Common myeloid progenitor, CD34-positive (primary cell): ENCODE measurements around the gene SHD.
"Not testable (repeated sequence)": the region's sequence is repeated elsewhere in the genome, so short reads cannot be mapped to it uniquely, and the experiment has no call there.

Source experiments
- CTCF ChIA-PET: fragments of 350-600 bp; sonication (Branson Sonifier 250); formaldehyde crosslinking; loops from one replicate; lab custom pipeline; 2021; ENCODE audit warnings: antibody characterized with exemption; lab: Charles Lee
- POLR2A ChIA-PET: fragments of 350-600 bp; sonication (Branson Sonifier 250); formaldehyde crosslinking; loops from one replicate; lab custom pipeline; 2021; ENCODE audit warnings: antibody characterized with exemption; lab: Charles Lee
- DNase-seq, 3 donors: peaks; one replicate each; pipeline versions ENCODE4 v3.0.0 to v3.0.0-alpha.2; 2013
- H3K27ac ChIP-seq, 2 experiments: 1 replicate in 1 of 2; 2 replicates in 1 of 2; pipeline ENCODE4 v1.7.0; 2013; ENCODE audit warnings: inconsistent platforms in 2 of 2, low read length in 2 of 2, mild to moderate bottlenecking in 2 of 2, low read depth in 1 of 2, moderate library complexity in 1 of 2; ENCODE audit not compliant: severe bottlenecking in 2 of 2, insufficient read depth in 1 of 2, poor library complexity in 1 of 2
- H3K27me3 ChIP-seq, 5 experiments: replicated peaks in 2 of 5; 1 replicate in 3 of 5; 2 replicates in 2 of 5; pipeline versions ENCODE4 v1.6.1 to v1.7.0; 2013; ENCODE audit warnings: low read length in 4 of 5, mild to moderate bottlenecking in 2 of 5, moderate library complexity in 2 of 5, inconsistent platforms in 1 of 5; ENCODE audit not compliant: insufficient read depth in 5 of 5, control insufficient read depth in 4 of 5
- H3K36me3 ChIP-seq, 4 experiments: 1 replicate in 2 of 4; 2 replicates in 2 of 4; pipeline versions ENCODE4 v1.6.1 to v1.7.0; 2013; ENCODE audit warnings: low read length in 3 of 4, control low read depth in 1 of 4, mild to moderate bottlenecking in 1 of 4; ENCODE audit not compliant: control insufficient read depth in 4 of 4, insufficient read depth in 4 of 4
- H3K4me1 ChIP-seq, 4 experiments: 1 replicate in 3 of 4; 2 replicates in 1 of 4; pipeline versions ENCODE4 v1.6.1 to v1.7.1; 2013; ENCODE audit warnings: low read length in 3 of 4, mild to moderate bottlenecking in 3 of 4, control low read depth in 1 of 4, inconsistent platforms in 1 of 4, moderate library complexity in 1 of 4; ENCODE audit not compliant: control insufficient read depth in 4 of 4, insufficient read depth in 4 of 4; ENCODE audit errors: control extremely low read depth in 1 of 4
- H3K4me3 ChIP-seq, 7 experiments: 1 replicate in 4 of 7; 2 replicates in 3 of 7; pipeline versions ENCODE4 v1.5.1 to v1.7.0; 2013; ENCODE audit warnings: mild to moderate bottlenecking in 7 of 7, low read length in 6 of 7, moderate library complexity in 6 of 7, inconsistent platforms in 2 of 7, low read depth in 2 of 7, control low read depth in 1 of 7; ENCODE audit not compliant: insufficient read depth in 4 of 7, control insufficient read depth in 1 of 7; ENCODE audit errors: extremely low read depth in 1 of 7
- H3K9me3 ChIP-seq, 5 experiments: 1 replicate in 4 of 5; 2 replicates in 1 of 5; pipeline versions ENCODE4 v1.6.1 to v1.7.1; 2013; ENCODE audit warnings: low read length in 4 of 5, mild to moderate bottlenecking in 2 of 5, inconsistent platforms in 1 of 5, low read depth in 1 of 5, moderate library complexity in 1 of 5; ENCODE audit not compliant: control insufficient read depth in 4 of 5, insufficient read depth in 2 of 5; ENCODE audit errors: control extremely low read depth in 1 of 5
- WGBS: methylation state at CpG from one replicate; pipeline ENCODE4 v1.1.5; 2013; ENCODE audit not compliant: insufficient coverage; 5-methylcytosine and 5-hydroxymethylcytosine counted together

Gene SHD

DNA sequence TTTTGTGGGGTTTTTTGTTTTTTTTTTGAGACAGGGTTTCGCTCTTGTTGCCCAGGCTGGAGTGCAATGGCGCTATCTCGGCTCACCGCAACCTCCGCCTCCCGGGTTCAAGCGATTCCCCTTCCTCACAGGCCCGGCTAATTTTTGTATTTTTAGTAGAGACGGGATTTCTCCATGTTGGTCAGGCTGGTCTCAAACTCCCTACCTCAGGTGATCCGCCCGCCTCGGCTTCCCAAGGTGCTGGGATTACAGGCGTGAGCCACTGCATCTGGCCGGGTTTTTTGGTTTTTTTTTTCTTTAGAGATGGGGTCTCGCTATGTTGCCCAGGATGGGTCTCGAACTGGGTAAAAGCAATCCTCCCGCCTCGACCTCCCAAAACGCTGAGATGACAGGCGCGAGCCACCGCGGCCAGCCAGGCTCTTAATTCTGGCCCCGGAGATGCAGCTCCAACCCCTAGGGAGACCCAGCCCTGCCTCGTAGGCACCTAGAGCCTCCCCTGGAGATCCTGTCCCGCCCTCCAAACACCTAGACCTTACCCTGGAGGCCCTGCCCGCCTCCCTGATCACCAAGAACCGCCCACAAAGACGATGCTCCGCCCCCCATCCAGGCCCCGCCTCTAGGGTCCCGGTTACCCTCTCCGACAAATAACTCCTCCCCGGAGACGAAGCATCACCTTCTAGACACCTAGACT lies 50.1 kb downstream of the SHD start:
- WGBS: 47% methylated on average over 33 of the region's 35 CpGs
- H3K4me3 ChIP-seq: peak overlapping the region; percentile 32 to 73 (median 62)
- H3K36me3 ChIP-seq, H3K9me3 ChIP-seq, H3K27ac ChIP-seq, POLR2A ChIA-PET: not testable (repeated sequence)
- CTCF ChIA-PET: interaction anchor here (0.8 to 1.4 kb wide), 2 partner anchors 10 to 61 kb away, joined by 3 read pairs; no protein-coding TSS in a partner anchor
- peaks cover 0 to 20% (median 7%) of the 10 kb centered on the region in 5 experiments for H3K27me3 ChIP-seq
- peak in 2 of 3 donors; percentile 32 to 36 for DNase-seq
- H3K4me1 ChIP-seq: peaks cover 0 to 27% (median 24%) of the 10 kb centered on the region in 4 experiments

GRCh38 chr19:4329858-4330257 lies 50.8 kb downstream of the SHD start:
- Histone ChIP-seq H3K27me3 (peaks cover 0 to 20% (median 7%) of the 10 kb centered on the region in 5 experiments), H3K9me3 (no peaks in the 10 kb centered on the region), H3K4me3 (no peak overlapping the region), H3K36me3 (peaks cover 0 to under 1% (median 0%) of the 10 kb centered on the region in 4 experiments), H3K4me1 (peaks cover 0 to 27% (median 24%) of the 10 kb centered on the region in 4 experiments), H3K27ac (no peak overlapping the region)
- ChIA-PET POLR2A (no interaction called here), CTCF (interaction anchor here (0.8 to 1.4 kb wide), 2 partner anchors 10 to 62 kb away, joined by 3 read pairs; no protein-coding TSS in a partner anchor)
- WGBS: 98% methylated on average over 14 of the region's 19 CpGs
- no peak for DNase-seq

GRCh38 chr19:4334929-4335570 lies 56.0 kb downstream of the SHD start:
- no peak overlapping the region for H3K4me3 ChIP-seq
- peaks cover 0 to 13% (median 10%) of the 10 kb centered on the region in 4 experiments for H3K4me1 ChIP-seq
- H3K27ac ChIP-seq: no peak overlapping the region
- ChIA-PET CTCF (no interaction called here), POLR2A (no interaction called here)
- H3K9me3 ChIP-seq: no peaks in the 10 kb centered on the region
- no peak for DNase-seq
- no peaks in the 10 kb centered on the region for H3K27me3 ChIP-seq
- peaks cover 0 to 2% (median 0%) of the 10 kb centered on the region in 4 experiments for H3K36me3 ChIP-seq
- WGBS: 95% methylated on average over 7 of the region's 7 CpGs

DNA sequence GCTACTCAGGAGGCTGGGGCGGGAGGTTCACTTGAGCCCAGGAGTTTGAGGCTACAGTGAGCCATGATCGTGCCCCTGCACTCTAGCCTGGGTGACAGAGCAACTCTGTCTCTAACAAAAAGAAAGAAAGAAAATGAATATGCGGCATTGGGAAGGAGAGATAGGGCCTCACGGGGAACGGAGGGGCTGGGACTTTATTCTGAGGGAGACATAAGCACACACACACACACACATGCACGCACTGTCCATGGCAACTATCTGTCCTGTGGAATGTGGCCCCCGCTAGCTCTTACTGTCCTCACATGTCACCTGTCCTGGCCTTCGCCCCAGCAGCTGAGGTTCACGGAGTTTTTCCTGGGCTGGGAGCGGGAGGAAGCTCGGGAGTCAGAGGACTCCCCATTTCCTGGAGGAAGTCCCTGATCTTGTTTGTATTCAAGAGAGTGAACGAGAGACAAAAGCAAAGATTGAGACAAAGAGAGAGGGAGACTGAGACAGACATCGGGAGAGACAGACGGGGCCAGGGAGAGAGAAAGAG lies 58.9 kb downstream of the SHD start:
- Histone ChIP-seq H3K27ac (peak overlapping the region; percentile 12 to 40), H3K9me3 (no peaks in the 10 kb centered on the region), H3K4me1 (peaks cover 0 to 20% (median 17%) of the 10 kb centered on the region in 4 experiments), H3K36me3 (peaks cover 0 to 2% (median 0%) of the 10 kb centered on the region in 4 experiments), H3K4me3 (peak overlapping the region; percentile 7 to 89 (median 69)), H3K27me3 (no peaks in the 10 kb centered on the region)
- ChIA-PET POLR2A (interaction anchor here (0.7 to 1.2 kb wide), 2 partner anchors 8 to 946 kb away, joined by 3 to 4 read pairs; no protein-coding TSS in a partner anchor), CTCF (no interaction called here)
- WGBS: 10% methylated on average over 9 of the region's 14 CpGs
- DNase-seq: peak; percentile 29 to 60 (median 49)

DNA sequence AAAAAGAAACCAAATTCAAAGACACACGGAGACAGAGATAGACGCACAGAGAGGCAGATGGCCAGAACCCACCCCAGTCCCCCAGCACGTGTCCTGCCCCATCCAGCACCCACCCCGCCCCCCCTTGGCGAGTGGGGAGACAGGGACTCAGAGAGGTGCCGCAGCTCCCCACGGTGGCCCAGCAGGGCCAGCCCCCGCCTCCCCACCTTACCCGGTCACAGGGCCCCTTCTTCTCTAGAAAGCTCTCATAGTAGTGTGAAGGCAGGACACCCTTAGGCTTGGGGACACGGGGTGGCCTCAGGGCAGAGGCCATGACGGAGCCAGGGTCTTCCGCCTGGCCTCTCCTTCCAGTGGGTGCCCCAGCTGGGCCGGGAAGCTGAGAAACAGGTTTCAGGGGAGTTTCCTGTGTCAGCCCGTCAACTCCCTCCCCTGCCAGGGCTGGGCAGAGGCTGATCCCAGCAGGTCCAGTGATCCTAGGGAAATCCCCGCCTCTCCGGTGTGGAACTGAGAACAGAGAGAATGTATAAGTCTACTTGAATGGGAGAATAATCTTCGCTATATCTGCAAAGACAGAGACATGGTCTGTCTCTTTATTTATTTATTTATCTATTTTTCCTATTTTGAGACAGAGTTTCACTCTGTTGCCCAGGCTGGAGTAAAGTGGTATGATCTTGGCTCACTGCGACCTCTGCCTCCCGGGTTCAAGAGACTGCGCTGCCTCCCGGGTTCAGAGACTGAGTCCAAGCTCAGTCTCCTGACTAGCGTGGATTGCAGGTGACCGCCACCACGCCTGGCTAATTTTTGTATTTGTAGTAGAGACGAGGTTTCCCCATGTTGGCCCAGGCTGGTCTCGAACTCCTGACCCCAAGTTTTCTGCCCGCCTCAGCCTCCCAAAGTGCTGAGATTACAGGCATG lies 59.6 kb downstream of the SHD start, which contains the start of gene STAP2:
TSS of gene STAP2 (minus strand) at position 387 of the 915 bp plus-strand sequence. CDS start at position 313, 74 bp downstream.
- Histone ChIP-seq H3K36me3 (peaks cover 0 to 2% (median 0%) of the 10 kb centered on the region in 4 experiments), H3K9me3 (no peaks in the 10 kb centered on the region), H3K4me1 (peaks cover 0 to 23% (median 19%) of the 10 kb centered on the region in 4 experiments), H3K4me3 (peak within 1 kb of the TSS; percentile 7 to 89 (median 69)), H3K27me3 (no peaks in the 10 kb centered on the region), H3K27ac (peak within 1 kb of the TSS; percentile 12 to 40)
- peak in 1 of 3 donors; percentile 32 for DNase-seq
- WGBS: 68% methylated on average over 16 of the region's 27 CpGs
- ChIA-PET POLR2A (interaction anchor here (0.7 to 1.2 kb wide), 2 partner anchors 7 to 946 kb away, joined by 3 to 4 read pairs; no protein-coding TSS in a partner anchor), CTCF (interaction anchor here (1.0 to 1.3 kb wide), 2 partner anchors 9 to 18 kb away, joined by 3 to 4 read pairs; no protein-coding TSS in a partner anchor)
